ENCODE data around the gene AMOTL1. TPM values are rescaled to one million over a fixed set of nuclear protein-coding genes. Genes with fewer than 3 reads are reported as not detected.

Gene AMOTL1
- polyA plus RNA-seq, 1 donor (not counting 4 experiments of a cell fraction or from before 2014, with no cell fraction given), result 86.5 TPM

DNA sequence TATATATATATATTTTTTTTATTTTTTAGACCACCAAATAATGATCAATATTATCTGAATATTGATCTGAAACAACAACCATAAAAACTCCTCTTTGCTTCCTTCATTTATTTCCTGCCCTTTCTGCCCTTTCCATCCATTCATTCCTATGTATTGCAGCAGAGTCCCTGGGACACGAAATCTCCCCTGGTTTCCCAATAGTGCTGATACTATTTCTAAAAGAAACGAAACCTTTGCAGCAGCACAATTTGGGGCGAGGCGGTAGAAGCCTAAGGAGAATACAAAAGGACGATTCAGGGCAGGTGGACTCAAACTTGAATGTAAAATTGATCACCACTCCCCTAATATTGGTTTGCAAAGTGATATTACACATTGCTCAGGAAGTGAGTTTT lies 16.9 kb upstream of the AMOTL1 start:
- peak overlapping the region; percentile 68 for H3K4me2 ChIP-seq (ENCODE audit: control insufficient read depth, extremely low read depth, insufficient read depth, low read depth, low read length)
- peak overlapping the region; percentile 48 for H3K9ac ChIP-seq (ENCODE audit: control insufficient read depth, extremely low read depth, insufficient read depth, low read length)
- H2AFZ ChIP-seq (ENCODE audit: control insufficient read depth, low read length), result no peak overlapping the region
- peaks cover 89% of the 10 kb centered on the region for H3K4me1 ChIP-seq (ENCODE audit: control insufficient read depth, extremely low read depth, insufficient read depth, low read length)
- peaks cover 3% of the 10 kb centered on the region for H3K9me1 ChIP-seq (ENCODE audit: control insufficient read depth, extremely low read depth, insufficient read depth, low read length)
- peaks cover 9 to 22% of the 10 kb centered on the region in 2 experiments for H3K36me3 ChIP-seq (ENCODE audit: control insufficient read depth in 2 of 2, extremely low read depth in 1 of 2, insufficient read depth in 2 of 2, low read length in 2 of 2)
- no peaks in the 10 kb centered on the region for H3K27me3 ChIP-seq (ENCODE audit: control insufficient read depth, extremely low read depth, insufficient read depth, low read length)
- DNase-seq (ENCODE audit: low read depth, low spot score), result no peak
- H3K4me3 ChIP-seq (ENCODE audit: control insufficient read depth in 2 of 3, extremely low read depth in 1 of 3, insufficient read depth in 2 of 3, low read depth in 1 of 3, low read length in 3 of 3), result peak overlapping the region in 1 of 3 experiments; percentile 4
- H3K79me2 ChIP-seq (ENCODE audit: control insufficient read depth, insufficient read depth, low read length), result peaks cover 39% of the 10 kb centered on the region
- TF ChIP-seq, protein P1, sequence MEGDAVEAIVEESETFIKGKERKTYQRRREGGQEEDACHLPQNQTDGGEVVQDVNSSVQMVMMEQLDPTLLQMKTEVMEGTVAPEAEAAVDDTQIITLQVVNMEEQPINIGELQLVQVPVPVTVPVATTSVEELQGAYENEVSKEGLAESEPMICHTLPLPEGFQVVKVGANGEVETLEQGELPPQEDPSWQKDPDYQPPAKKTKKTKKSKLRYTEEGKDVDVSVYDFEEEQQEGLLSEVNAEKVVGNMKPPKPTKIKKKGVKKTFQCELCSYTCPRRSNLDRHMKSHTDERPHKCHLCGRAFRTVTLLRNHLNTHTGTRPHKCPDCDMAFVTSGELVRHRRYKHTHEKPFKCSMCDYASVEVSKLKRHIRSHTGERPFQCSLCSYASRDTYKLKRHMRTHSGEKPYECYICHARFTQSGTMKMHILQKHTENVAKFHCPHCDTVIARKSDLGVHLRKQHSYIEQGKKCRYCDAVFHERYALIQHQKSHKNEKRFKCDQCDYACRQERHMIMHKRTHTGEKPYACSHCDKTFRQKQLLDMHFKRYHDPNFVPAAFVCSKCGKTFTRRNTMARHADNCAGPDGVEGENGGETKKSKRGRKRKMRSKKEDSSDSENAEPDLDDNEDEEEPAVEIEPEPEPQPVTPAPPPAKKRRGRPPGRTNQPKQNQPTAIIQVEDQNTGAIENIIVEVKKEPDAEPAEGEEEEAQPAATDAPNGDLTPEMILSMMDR (optimal IDR thresholded peaks at IDR 0.05 in 1 of 3, IDR thresholded peaks at IDR 0.05 in 1 of 3, conservative IDR thresholded peaks at IDR 0.05 in 1 of 3; ENCODE audit: extremely low read depth in 1 of 3, insufficient read depth in 2 of 3, low read length in 3 of 3), result no peak
- no peak for TF ChIP-seq EZH2 (IDR thresholded peaks at IDR 0.05; ENCODE audit: low read length)
- H4K20me1 ChIP-seq (ENCODE audit: control insufficient read depth, extremely low read depth, insufficient read depth, low read length), result no peaks in the 10 kb centered on the region
- no peak for FAIRE-seq
- no peaks in the 10 kb centered on the region for H3K9me3 ChIP-seq (ENCODE audit: control insufficient read depth, low read depth, low read length)
- peak overlapping the region; percentile 99 for H3K27ac ChIP-seq (ENCODE audit: control insufficient read depth, insufficient read depth, low read length)
- dilution Hi-C loops (cut with MboI; ENCODE audit: extremely low pct_ligation_motif_present, low sequenced_read_pairs), result no loop called here

DNA sequence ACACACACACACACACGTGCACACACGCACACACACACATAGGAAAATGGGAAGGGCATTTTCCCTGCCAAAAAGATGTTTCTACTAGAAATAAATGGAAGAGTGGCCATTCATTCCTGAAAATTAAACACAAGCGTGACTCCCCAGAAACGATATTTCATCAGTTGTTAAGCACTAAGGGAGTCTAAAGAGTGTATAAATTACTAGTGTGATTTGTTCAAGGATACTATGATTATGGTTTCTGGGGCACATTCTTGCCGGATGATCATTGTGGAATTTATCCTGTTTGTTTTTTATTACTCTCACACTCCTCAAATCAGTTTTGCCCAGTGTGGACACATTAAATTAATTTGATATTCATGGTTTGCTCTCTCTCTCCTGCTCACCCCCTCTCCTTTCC lies 16.4 kb upstream of the AMOTL1 start:
- Histone ChIP-seq H3K9me1 (ENCODE audit: control insufficient read depth, extremely low read depth, insufficient read depth, low read length) (peaks cover 3% of the 10 kb centered on the region), H4K20me1 (ENCODE audit: control insufficient read depth, extremely low read depth, insufficient read depth, low read length) (no peaks in the 10 kb centered on the region), H3K4me2 (ENCODE audit: control insufficient read depth, extremely low read depth, insufficient read depth, low read depth, low read length) (peak overlapping the region; percentile 68), H3K79me2 (ENCODE audit: control insufficient read depth, insufficient read depth, low read length) (peaks cover 41% of the 10 kb centered on the region), H3K9ac (ENCODE audit: control insufficient read depth, extremely low read depth, insufficient read depth, low read length) (no peak overlapping the region), H2AFZ (ENCODE audit: control insufficient read depth, low read length) (no peak overlapping the region), H3K27me3 (ENCODE audit: control insufficient read depth, extremely low read depth, insufficient read depth, low read length) (no peaks in the 10 kb centered on the region), H3K4me3 (ENCODE audit: control insufficient read depth in 2 of 3, extremely low read depth in 1 of 3, insufficient read depth in 2 of 3, low read depth in 1 of 3, low read length in 3 of 3) (no peak overlapping the region), H3K36me3 (ENCODE audit: control insufficient read depth in 2 of 2, extremely low read depth in 1 of 2, insufficient read depth in 2 of 2, low read length in 2 of 2) (peaks cover 9 to 22% of the 10 kb centered on the region in 2 experiments), H3K27ac (ENCODE audit: control insufficient read depth, insufficient read depth, low read length) (peak overlapping the region; percentile 99), H3K9me3 (ENCODE audit: control insufficient read depth, low read depth, low read length) (no peaks in the 10 kb centered on the region), H3K4me1 (ENCODE audit: control insufficient read depth, extremely low read depth, insufficient read depth, low read length) (peaks cover 83% of the 10 kb centered on the region)
- DNase-seq (ENCODE audit: low read depth, low spot score), result no peak
- FAIRE-seq, result no peak
- TF ChIP-seq, protein P1 (optimal IDR thresholded peaks at IDR 0.05 in 1 of 3, IDR thresholded peaks at IDR 0.05 in 1 of 3, conservative IDR thresholded peaks at IDR 0.05 in 1 of 3; ENCODE audit: extremely low read depth in 1 of 3, insufficient read depth in 2 of 3, low read length in 3 of 3), result no peak
- no peak for TF ChIP-seq EZH2 (IDR thresholded peaks at IDR 0.05; ENCODE audit: low read length)
- dilution Hi-C loops (cut with MboI; ENCODE audit: extremely low pct_ligation_motif_present, low sequenced_read_pairs), result no loop called here

Measured in keratinocyte (primary cell).